ENCODE data around the gene DCLRE1C.
"Not testable (repeated sequence)": the region's sequence is repeated elsewhere in the genome, so short reads cannot be mapped to it uniquely, and the experiment has no call there.

- TF ChIP-seq CTCF (IDR thresholded peaks at IDR 0.05; ENCODE audit: poor library complexity); EZH2 (IDR thresholded peaks at IDR 0.05; ENCODE audit: borderline replicate concordance): not testable (repeated sequence)
These were observed 46.3 kb downstream of the DCLRE1C start for GRCh38 chr10:14907591-14907990.
